ENCODE data around the gene PRR20G. TPM values are rescaled to one million over a fixed set of nuclear protein-coding genes. Genes with fewer than 3 reads are reported as not detected.

PRR20G gene
- total RNA-seq, 1 experiment from 2014 or later: not detected

DNA sequence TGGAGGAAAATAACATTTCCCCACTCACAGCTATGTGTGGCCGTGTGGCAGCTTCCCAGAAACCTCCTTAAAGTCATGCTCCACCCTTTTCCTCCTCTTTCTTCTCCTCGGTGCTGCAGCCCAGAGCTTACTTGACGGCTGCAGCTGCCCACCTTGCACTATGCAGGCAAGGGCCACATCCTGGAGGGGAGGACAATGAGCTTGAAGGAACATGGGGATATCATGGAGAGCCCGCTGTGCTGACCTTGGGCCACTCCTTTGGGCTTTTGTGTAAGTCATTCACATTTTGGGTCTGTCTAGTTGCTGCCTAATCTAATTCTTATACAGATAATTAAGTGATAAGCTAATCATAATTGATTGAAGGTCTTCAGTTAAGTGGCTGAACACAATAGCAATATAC, 28.0 kb downstream of the PRR20G start:
- H3K4me2 ChIP-seq (ENCODE audit: low read depth, low read length, poor library complexity, severe bottlenecking): no peak overlapping the region
- H3K27me3 ChIP-seq (ENCODE audit: low read length): no peaks in the 10 kb centered on the region
- no peaks in the 10 kb centered on the region for H3K79me2 ChIP-seq (ENCODE audit: low read length)
- H3K4me1 ChIP-seq (ENCODE audit: low read length): no peaks in the 10 kb centered on the region
- H3K9me3 ChIP-seq (ENCODE audit: low read length): no peaks in the 10 kb centered on the region
- no peaks in the 10 kb centered on the region for H3K36me3 ChIP-seq (ENCODE audit: insufficient read depth, low read length)
- no peaks in the 10 kb centered on the region for H4K20me1 ChIP-seq (ENCODE audit: insufficient read depth, low read depth, low read length)
- no peak for DNase-seq
- no peak overlapping the region for H3K27ac ChIP-seq (ENCODE audit: low read length)
- no peak overlapping the region for H2AFZ ChIP-seq (ENCODE audit: low read length)
- no peaks in the 10 kb centered on the region for H3K9me2 ChIP-seq (replicated peaks; ENCODE audit: insufficient read depth, low read length)
- H3K9ac ChIP-seq (ENCODE audit: low read length): no peak overlapping the region
- H3K4me3 ChIP-seq (ENCODE audit: low read length): no peak overlapping the region

DNA sequence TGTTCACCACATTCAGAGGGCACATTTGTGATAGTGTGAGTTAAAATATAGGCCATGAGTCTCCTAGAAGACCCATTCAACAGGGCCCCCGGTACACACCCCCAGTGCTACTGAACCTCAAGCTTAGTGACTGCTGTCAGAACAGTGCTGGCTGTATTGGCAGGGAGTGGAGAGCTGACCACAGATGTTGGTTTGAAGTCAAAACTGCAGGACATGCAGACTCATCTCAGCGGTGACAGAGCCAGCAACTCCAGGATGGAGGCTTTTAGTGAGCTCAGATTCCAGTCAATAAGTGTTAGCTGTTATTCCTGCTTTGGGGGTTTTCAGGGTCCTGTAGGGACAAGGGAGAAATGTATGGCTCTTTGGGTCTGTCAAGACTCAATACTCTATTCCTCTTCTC, 29.1 kb downstream of the PRR20G start:
- no peak overlapping the region for H3K27ac ChIP-seq (ENCODE audit: low read length)
- H3K9me2 ChIP-seq (replicated peaks; ENCODE audit: insufficient read depth, low read length): no peaks in the 10 kb centered on the region
- no peaks in the 10 kb centered on the region for H3K9me3 ChIP-seq (ENCODE audit: low read length)
- H3K27me3 ChIP-seq (ENCODE audit: low read length): no peaks in the 10 kb centered on the region
- H3K79me2 ChIP-seq (ENCODE audit: low read length): no peaks in the 10 kb centered on the region
- H3K4me3 ChIP-seq (ENCODE audit: low read length): no peak overlapping the region
- H3K4me1 ChIP-seq (ENCODE audit: low read length): no peaks in the 10 kb centered on the region
- no peak for DNase-seq
- H3K9ac ChIP-seq (ENCODE audit: low read length): no peak overlapping the region
- no peak overlapping the region for H3K4me2 ChIP-seq (ENCODE audit: low read depth, low read length, poor library complexity, severe bottlenecking)
- H3K36me3 ChIP-seq (ENCODE audit: insufficient read depth, low read length): no peaks in the 10 kb centered on the region
- H2AFZ ChIP-seq (ENCODE audit: low read length): no peak overlapping the region
- H4K20me1 ChIP-seq (ENCODE audit: insufficient read depth, low read depth, low read length): no peaks in the 10 kb centered on the region

DNA sequence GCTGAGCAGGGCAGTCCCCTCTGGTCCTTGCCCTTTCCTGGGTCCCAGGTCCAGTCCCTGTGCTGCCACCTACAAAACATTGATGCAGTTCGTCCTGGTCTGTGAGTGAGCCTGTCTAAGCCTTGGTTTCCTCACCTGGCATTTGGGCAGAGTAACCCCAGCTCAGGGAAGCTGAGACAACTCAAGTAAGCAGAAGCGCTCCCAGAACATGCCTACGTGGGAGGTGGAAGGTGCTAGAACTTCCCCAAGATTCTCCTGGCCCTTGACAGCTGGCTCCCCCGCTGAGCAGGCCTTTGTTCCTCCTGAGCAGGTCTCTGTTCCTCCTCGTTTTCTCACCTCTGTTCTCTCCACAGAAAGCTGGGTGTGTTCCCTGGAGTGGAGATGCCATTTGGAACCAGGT, 30.5 kb downstream of the PRR20G start:
- no peaks in the 10 kb centered on the region for H3K27me3 ChIP-seq (ENCODE audit: low read length)
- H3K36me3 ChIP-seq (ENCODE audit: insufficient read depth, low read length): no peaks in the 10 kb centered on the region
- H4K20me1 ChIP-seq (ENCODE audit: insufficient read depth, low read depth, low read length): no peaks in the 10 kb centered on the region
- H3K4me2 ChIP-seq (ENCODE audit: low read depth, low read length, poor library complexity, severe bottlenecking): no peak overlapping the region
- H3K9me2 ChIP-seq (replicated peaks; ENCODE audit: insufficient read depth, low read length): no peaks in the 10 kb centered on the region
- H2AFZ ChIP-seq (ENCODE audit: low read length): no peak overlapping the region
- H3K4me1 ChIP-seq (ENCODE audit: low read length): no peaks in the 10 kb centered on the region
- no peaks in the 10 kb centered on the region for H3K9me3 ChIP-seq (ENCODE audit: low read length)
- no peak overlapping the region for H3K27ac ChIP-seq (ENCODE audit: low read length)
- no peak overlapping the region for H3K9ac ChIP-seq (ENCODE audit: low read length)
- H3K79me2 ChIP-seq (ENCODE audit: low read length): no peaks in the 10 kb centered on the region
- DNase-seq: no peak
- H3K4me3 ChIP-seq (ENCODE audit: low read length): no peak overlapping the region

DNA sequence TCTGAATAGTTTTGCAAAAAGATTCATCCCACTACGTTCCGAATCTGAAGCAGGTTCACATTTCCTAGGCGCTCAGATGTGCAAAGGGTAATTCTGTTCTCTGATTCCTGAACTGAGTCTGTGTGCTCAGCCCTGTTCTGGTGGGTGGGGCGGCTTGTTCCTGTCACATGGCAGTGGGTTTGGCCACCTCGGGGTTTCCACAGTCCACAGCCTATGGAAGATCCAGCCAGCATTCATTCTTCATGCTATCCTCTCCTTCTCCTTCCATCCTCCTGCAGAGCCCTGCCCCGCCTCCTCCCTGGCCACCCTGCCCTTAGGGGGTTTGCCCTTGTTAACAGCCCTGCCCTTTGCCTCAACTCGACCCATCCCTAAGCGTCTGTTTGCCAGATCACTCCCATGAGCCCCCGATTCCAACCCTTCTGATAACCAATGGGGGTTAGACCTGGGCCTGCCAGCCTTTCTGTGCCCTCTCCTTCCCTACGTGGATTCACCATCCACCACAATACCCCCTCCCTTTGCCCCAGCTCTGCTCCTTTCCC, 31.0 kb downstream of the PRR20G start:
- H3K79me2 ChIP-seq (ENCODE audit: low read length): no peaks in the 10 kb centered on the region
- no peaks in the 10 kb centered on the region for H3K27me3 ChIP-seq (ENCODE audit: low read length)
- no peak overlapping the region for H3K27ac ChIP-seq (ENCODE audit: low read length)
- H3K9ac ChIP-seq (ENCODE audit: low read length): no peak overlapping the region
- H3K4me2 ChIP-seq (ENCODE audit: low read depth, low read length, poor library complexity, severe bottlenecking): no peak overlapping the region
- no peak overlapping the region for H3K4me3 ChIP-seq (ENCODE audit: low read length)
- no peaks in the 10 kb centered on the region for H3K9me2 ChIP-seq (replicated peaks; ENCODE audit: insufficient read depth, low read length)
- H3K9me3 ChIP-seq (ENCODE audit: low read length): no peaks in the 10 kb centered on the region
- DNase-seq: no peak
- no peak overlapping the region for H2AFZ ChIP-seq (ENCODE audit: low read length)
- H3K4me1 ChIP-seq (ENCODE audit: low read length): no peaks in the 10 kb centered on the region
- H3K36me3 ChIP-seq (ENCODE audit: insufficient read depth, low read length): no peaks in the 10 kb centered on the region
- no peaks in the 10 kb centered on the region for H4K20me1 ChIP-seq (ENCODE audit: insufficient read depth, low read depth, low read length)

DNA sequence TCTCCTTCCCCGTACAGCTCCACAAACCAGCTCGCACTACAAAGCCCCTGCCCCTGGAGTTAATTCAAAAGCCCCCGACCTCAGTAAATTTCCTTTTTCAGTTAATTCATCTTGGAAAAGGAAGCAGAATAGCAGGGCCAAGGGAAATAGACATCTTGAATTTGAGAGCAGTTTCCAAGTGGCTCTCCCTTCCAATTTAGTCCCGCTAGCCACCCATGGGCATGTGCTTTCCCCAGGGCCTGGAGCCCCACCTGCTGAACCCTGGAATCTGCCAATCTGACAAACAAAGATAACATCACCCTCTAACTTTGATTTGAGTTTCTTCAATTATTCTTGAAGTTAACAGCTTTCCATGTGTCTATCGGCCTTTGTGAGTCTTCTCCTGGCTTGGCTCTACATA, 31.7 kb downstream of the PRR20G start:
- H3K4me2 ChIP-seq (ENCODE audit: low read depth, low read length, poor library complexity, severe bottlenecking): no peak overlapping the region
- H3K27ac ChIP-seq (ENCODE audit: low read length): no peak overlapping the region
- DNase-seq: no peak
- H3K9me2 ChIP-seq (replicated peaks; ENCODE audit: insufficient read depth, low read length): no peaks in the 10 kb centered on the region
- no peak overlapping the region for H3K4me3 ChIP-seq (ENCODE audit: low read length)
- no peaks in the 10 kb centered on the region for H3K27me3 ChIP-seq (ENCODE audit: low read length)
- no peaks in the 10 kb centered on the region for H4K20me1 ChIP-seq (ENCODE audit: insufficient read depth, low read depth, low read length)
- no peaks in the 10 kb centered on the region for H3K36me3 ChIP-seq (ENCODE audit: insufficient read depth, low read length)
- H3K79me2 ChIP-seq (ENCODE audit: low read length): no peaks in the 10 kb centered on the region
- no peaks in the 10 kb centered on the region for H3K4me1 ChIP-seq (ENCODE audit: low read length)
- no peak overlapping the region for H2AFZ ChIP-seq (ENCODE audit: low read length)
- H3K9me3 ChIP-seq (ENCODE audit: low read length): no peaks in the 10 kb centered on the region
- no peak overlapping the region for H3K9ac ChIP-seq (ENCODE audit: low read length)

DNA sequence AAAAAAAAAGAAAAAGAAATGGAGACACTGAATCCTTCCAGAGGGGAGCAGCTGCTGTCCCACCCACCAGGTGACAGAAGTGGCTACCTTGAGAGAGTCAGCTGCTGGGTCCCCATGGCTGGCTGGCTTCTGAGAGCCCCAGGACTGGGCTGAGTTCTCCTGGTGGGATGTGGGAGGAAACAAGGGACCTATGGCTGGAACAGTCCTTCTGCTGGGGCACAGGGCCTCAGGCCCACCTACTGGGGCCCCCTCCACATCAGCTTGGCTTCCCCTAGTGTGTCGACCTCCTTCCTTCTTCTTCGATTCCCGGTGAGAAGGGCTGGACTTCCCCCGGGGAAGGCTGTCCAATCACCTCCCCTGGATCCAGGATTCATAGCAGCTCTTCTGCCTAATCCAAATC, 32.3 kb downstream of the PRR20G start:
- no peak overlapping the region for H3K27ac ChIP-seq (ENCODE audit: low read length)
- no peak for DNase-seq
- H3K79me2 ChIP-seq (ENCODE audit: low read length): no peaks in the 10 kb centered on the region
- no peaks in the 10 kb centered on the region for H3K9me3 ChIP-seq (ENCODE audit: low read length)
- H2AFZ ChIP-seq (ENCODE audit: low read length): no peak overlapping the region
- H3K9ac ChIP-seq (ENCODE audit: low read length): no peak overlapping the region
- no peaks in the 10 kb centered on the region for H4K20me1 ChIP-seq (ENCODE audit: insufficient read depth, low read depth, low read length)
- no peaks in the 10 kb centered on the region for H3K4me1 ChIP-seq (ENCODE audit: low read length)
- H3K27me3 ChIP-seq (ENCODE audit: low read length): no peaks in the 10 kb centered on the region
- no peaks in the 10 kb centered on the region for H3K36me3 ChIP-seq (ENCODE audit: insufficient read depth, low read length)
- no peaks in the 10 kb centered on the region for H3K9me2 ChIP-seq (replicated peaks; ENCODE audit: insufficient read depth, low read length)
- H3K4me2 ChIP-seq (ENCODE audit: low read depth, low read length, poor library complexity, severe bottlenecking): no peak overlapping the region
- H3K4me3 ChIP-seq (ENCODE audit: low read length): no peak overlapping the region

DNA sequence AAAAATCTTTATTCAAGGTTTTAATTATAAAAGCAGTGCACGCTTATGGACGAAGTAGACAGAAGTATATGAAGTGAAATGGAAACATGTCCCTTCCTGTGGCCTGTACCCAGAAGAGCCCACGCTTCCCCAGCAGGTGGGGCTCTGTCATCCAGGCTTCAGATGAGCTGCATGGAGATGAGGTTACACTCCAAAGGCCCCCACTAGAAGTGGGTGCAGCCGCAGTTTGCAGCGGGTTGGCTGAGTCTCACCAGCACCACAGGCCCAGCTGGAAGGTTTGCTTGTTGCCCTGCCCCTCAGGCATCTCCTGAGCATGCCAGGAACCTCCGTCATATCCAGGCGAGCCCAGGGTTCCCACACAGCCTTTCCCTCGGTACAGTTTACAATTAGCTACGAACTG, 33.1 kb downstream of the PRR20G start:
- Histone ChIP-seq H3K9me2 (replicated peaks; ENCODE audit: insufficient read depth, low read length) (no peaks in the 10 kb centered on the region), H4K20me1 (ENCODE audit: insufficient read depth, low read depth, low read length) (no peaks in the 10 kb centered on the region), H3K9me3 (ENCODE audit: low read length) (no peaks in the 10 kb centered on the region), H3K4me3 (ENCODE audit: low read length) (no peak overlapping the region), H3K79me2 (ENCODE audit: low read length) (no peaks in the 10 kb centered on the region), H3K4me2 (ENCODE audit: low read depth, low read length, poor library complexity, severe bottlenecking) (no peak overlapping the region), H3K27ac (ENCODE audit: low read length) (no peak overlapping the region), H3K4me1 (ENCODE audit: low read length) (no peaks in the 10 kb centered on the region), H3K36me3 (ENCODE audit: insufficient read depth, low read length) (no peaks in the 10 kb centered on the region), H3K27me3 (ENCODE audit: low read length) (no peaks in the 10 kb centered on the region), H2AFZ (ENCODE audit: low read length) (no peak overlapping the region), H3K9ac (ENCODE audit: low read length) (no peak overlapping the region)
- peak; percentile 70 for DNase-seq

DNA sequence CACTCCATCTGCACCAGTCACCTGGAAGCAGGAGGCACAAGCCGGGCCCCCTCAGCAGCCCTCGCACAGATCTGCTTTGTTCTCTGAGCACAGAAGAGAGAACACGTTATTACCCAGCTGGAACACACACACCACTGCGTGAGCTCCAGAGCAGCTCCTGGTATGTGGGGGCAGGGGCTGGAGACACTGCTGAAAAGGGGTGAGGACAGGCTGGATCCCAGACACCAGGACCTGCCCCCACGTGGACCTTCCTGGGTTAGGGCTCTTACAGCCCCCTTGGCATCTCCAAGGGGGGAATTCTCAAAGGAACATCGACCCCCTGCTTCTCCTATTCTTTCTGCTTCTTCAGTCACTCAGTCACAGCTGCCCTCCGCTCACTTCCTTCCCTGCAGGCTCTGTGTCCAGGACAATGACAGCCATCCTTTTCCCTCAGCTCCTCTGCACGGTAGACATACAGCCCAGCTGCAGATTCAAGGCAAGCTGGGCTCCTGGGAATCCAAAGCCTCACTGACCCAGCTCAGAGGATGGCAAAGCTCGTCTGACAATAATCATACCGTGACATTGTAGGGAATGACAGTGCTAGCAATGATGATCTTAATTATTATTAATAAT, 33.7 kb downstream of the PRR20G start:
- H3K36me3 ChIP-seq (ENCODE audit: insufficient read depth, low read length): no peaks in the 10 kb centered on the region
- H3K9me3 ChIP-seq (ENCODE audit: low read length): no peaks in the 10 kb centered on the region
- H3K9ac ChIP-seq (ENCODE audit: low read length): no peak overlapping the region
- H3K4me3 ChIP-seq (ENCODE audit: low read length): no peak overlapping the region
- DNase-seq: no peak
- no peaks in the 10 kb centered on the region for H3K79me2 ChIP-seq (ENCODE audit: low read length)
- no peaks in the 10 kb centered on the region for H3K27me3 ChIP-seq (ENCODE audit: low read length)
- no peaks in the 10 kb centered on the region for H3K9me2 ChIP-seq (replicated peaks; ENCODE audit: insufficient read depth, low read length)
- H3K4me1 ChIP-seq (ENCODE audit: low read length): no peaks in the 10 kb centered on the region
- H2AFZ ChIP-seq (ENCODE audit: low read length): no peak overlapping the region
- no peak overlapping the region for H3K27ac ChIP-seq (ENCODE audit: low read length)
- no peaks in the 10 kb centered on the region for H4K20me1 ChIP-seq (ENCODE audit: insufficient read depth, low read depth, low read length)
- no peak overlapping the region for H3K4me2 ChIP-seq (ENCODE audit: low read depth, low read length, poor library complexity, severe bottlenecking)

Data from Karpas-422 (cell line).